A549 treated with CORT108297 at 1 μM for 4 hours (cell line): Measurements from ENCODE around the gene WHRN. TPM values are rescaled to one million over a fixed set of nuclear protein-coding genes. Genes with fewer than 3 reads are reported as not detected.

Source experiments
- total RNA-seq: library from RNA; stranded (reverse); fragments of 200-300 nt; extraction: Qiagen RNA extraction; gene quantifications from 5 replicates; pipeline ENCODE4 v1.2.3, GENCODE V29; 2022

The WHRN gene
- 4.3 to 8.3 TPM (median 7.8 TPM) in 5 replicates for total RNA-seq

GRCh38 chr9:114505187-114506081 lies at the start of gene WHRN:
Gene WHRN, minus strand, starts transcription at chr9:114505473. Its CDS starts 672 bp downstream, at chr9:114504801.

GRCh38 chr9:114387680-114388356 lies 117.5 kb downstream of the WHRN start, which contains the start of gene AKNA:
Gene AKNA, minus strand, starts transcription at chr9:114387982. Its CDS starts 6,649 bp downstream, at chr9:114381333.

Other genes starting within 250 kb of the WHRN start
- gene ORM1, start 182.4 kb downstream of the WHRN start, total RNA-seq: not detected in 5 replicates
- gene ORM2, start 175.6 kb downstream of the WHRN start, total RNA-seq: not detected in 5 replicates
- 3.4 to 4.5 TPM (median 4.4 TPM) in 5 replicates for gene AKNA, start 117.5 kb downstream of the WHRN start, total RNA-seq
- gene ATP6V1G1, start 82.3 kb upstream of the WHRN start, total RNA-seq: 107 to 154 TPM (median 119 TPM) in 5 replicates
- gene TMEM268, start 105.8 kb upstream of the WHRN start, total RNA-seq: 10.9 to 12.3 TPM (median 11.8 TPM) in 5 replicates
- gene TEX53, start 152.3 kb upstream of the WHRN start, total RNA-seq: not detected in 5 replicates
- not detected in 5 replicates for gene TEX48, start 176.7 kb upstream of the WHRN start, total RNA-seq